Natural killer cell (primary cell): ENCODE measurements around the gene ADAM19. TPM values are rescaled to one million over a fixed set of nuclear protein-coding genes. Genes with fewer than 3 reads are reported as not detected.

Experiments used
- ATAC-seq, 3 donors: fragments of 150-1000 bp in 2 of 3; fragments of 200-7000 bp in 1 of 3; cut with Tn5 transposase; 1 replicate in 1 of 3; 2 replicates in 2 of 3; pipeline ENCODE4 v1.10.0; 2021; ENCODE audit warnings: mild to moderate bottlenecking in 2 of 3, moderate library complexity in 2 of 3
- DNase-seq, 2 donors: peaks; one replicate each; pipeline versions ENCODE4 v3.0.0 to v3.0.0-alpha.2; 2013 to 2021; ENCODE audit warnings: mixed read lengths in 1 of 2
- H3K27ac ChIP-seq: one replicate; pipeline ENCODE4 v1.5.1; 2013; ENCODE audit warnings: mild to moderate bottlenecking, low read length
- H3K27me3 ChIP-seq: one replicate; pipeline ENCODE4 v1.6.1; 2013; ENCODE audit warnings: low read length; ENCODE audit not compliant: control insufficient read depth, insufficient read depth
- H3K36me3 ChIP-seq: one replicate; pipeline ENCODE4 v1.6.1; 2013; ENCODE audit warnings: low read length; ENCODE audit not compliant: control insufficient read depth, insufficient read depth
- H3K4me1 ChIP-seq: one replicate; pipeline ENCODE4 v1.6.1; 2013; ENCODE audit warnings: low read length; ENCODE audit not compliant: control insufficient read depth, insufficient read depth
- H3K4me3 ChIP-seq: one replicate; pipeline ENCODE4 v1.5.1; 2013; ENCODE audit warnings: low read length
- H3K9me3 ChIP-seq: one replicate; pipeline ENCODE4 v1.6.1; 2013; ENCODE audit warnings: low read length; ENCODE audit not compliant: control insufficient read depth, insufficient read depth
- H3K27ac Mint-ChIP-seq, 2 donors: one replicate each; pipeline ENCODE4 v1.8.0; 2022; ENCODE audit warnings: mild to moderate bottlenecking in 2 of 2, mixed read lengths in 2 of 2, moderate library complexity in 1 of 2
- H3K27me3 Mint-ChIP-seq, 2 donors: one replicate each; pipeline ENCODE4 v1.8.0; 2022; ENCODE audit warnings: low read depth in 2 of 2, mixed read lengths in 2 of 2
- H3K36me3 Mint-ChIP-seq: one replicate; pipeline ENCODE4 v1.8.0; 2022; ENCODE audit warnings: mixed read lengths
- H3K4me1 Mint-ChIP-seq, 2 donors: one replicate each; pipeline ENCODE4 v1.8.0; 2022; ENCODE audit warnings: mixed read lengths in 2 of 2
- H3K4me3 Mint-ChIP-seq: one replicate; pipeline ENCODE4 v1.8.0; 2022; ENCODE audit warnings: mild to moderate bottlenecking, moderate library complexity, mixed read lengths
- H3K9me3 Mint-ChIP-seq, 2 donors: one replicate each; pipeline ENCODE4 v1.8.0; 2022; ENCODE audit warnings: mixed read lengths in 2 of 2
- CTCF ChIP-seq: fragments of 200-600 bp; IDR thresholded peaks from one replicate; pipeline ENCODE4 v1.8.0; 2022; ENCODE audit warnings: antibody characterized with exemption
- WGBS: methylation state at CpG from one replicate; pipeline ENCODE4 v1.1.7; 2013; ENCODE audit warnings: missing lambda C conversion rate; ENCODE audit not compliant: insufficient coverage; 5-methylcytosine and 5-hydroxymethylcytosine counted together
- intact Hi-C: fragments of 100-400 bp; cut with micrococcal nuclease; formaldehyde crosslinking; loops from one replicate; pipeline ENCODE4 v1.14.2; 2022
- total RNA-seq, 4 donors: library from RNA; stranded (reverse); fragments of 120-200 nt in 1 of 4; gene quantifications; one replicate each; pipeline versions ENCODE4 v1.2.3 to v1.2.4, GENCODE V29; 2013 to 2022

ADAM19 gene
- 10 to 100 TPM in 1 of 3 donors, 1 to 10 TPM in 2; 1.2 to 28.0 (median 4.7) TPM for total RNA-seq
- total RNA-seq (2013): 52.0 TPM

- Mint-ChIP-seq H3K4me3 (peak within 1 kb of the TSS; percentile 96), H3K27ac (peak within 1 kb of the TSS; percentile 47 to 70), H3K4me1 (peaks cover 24 to 28% of the 10 kb centered on the region in 2 donors), H3K9me3 (no peaks in the 10 kb centered on the region), H3K36me3 (no peaks in the 10 kb centered on the region), H3K27me3 (peaks cover 23 to 32% of the 10 kb centered on the region in 2 donors)
- no peak for TF ChIP-seq CTCF
- intact Hi-C loops: no loop called here
- Histone ChIP-seq H3K27me3 (peaks cover 18% of the 10 kb centered on the region), H3K36me3 (no peaks in the 10 kb centered on the region), H3K27ac (peak within 1 kb of the TSS; percentile 47), H3K4me3 (peak within 1 kb of the TSS; percentile 68), H3K4me1 (peaks cover 35% of the 10 kb centered on the region), H3K9me3 (no peaks in the 10 kb centered on the region)
- under 1% methylated on average over 63 of the region's 63 CpGs for WGBS
- DNase-seq: peak in 1 of 2 donors; percentile 60
- peak; percentile 54 to 65 (median 61) for ATAC-seq
These were observed at the start of gene ADAM19 for GRCh38 chr5:157575381-157576020. TSS of gene ADAM19 (minus strand) at chr5:157575775. CDS start at chr5:157575696, 79 bp downstream.

- no peak for TF ChIP-seq CTCF
- Histone ChIP-seq H3K27me3 (no peaks in the 10 kb centered on the region), H3K9me3 (no peaks in the 10 kb centered on the region), H3K4me1 (no peaks in the 10 kb centered on the region), H3K4me3 (no peak overlapping the region), H3K36me3 (no peaks in the 10 kb centered on the region), H3K27ac (no peak overlapping the region)
- H3K36me3 Mint-ChIP-seq: peaks cover 11% of the 10 kb centered on the region
- H3K4me1 Mint-ChIP-seq: no peaks in the 10 kb centered on the region
- intact Hi-C loops: no loop called here
- H3K9me3 Mint-ChIP-seq: no peaks in the 10 kb centered on the region
- DNase-seq: no peak
- 83% methylated on average over 1 of the region's 2 CpGs for WGBS
- no peak for ATAC-seq
- peaks cover 3 to 42% of the 10 kb centered on the region in 2 donors for H3K27me3 Mint-ChIP-seq
- H3K4me3 Mint-ChIP-seq: no peak overlapping the region
- H3K27ac Mint-ChIP-seq: no peak overlapping the region
These were observed 48.6 kb upstream of the ADAM19 start for GRCh38 chr5:157624144-157624543.

- no peak for TF ChIP-seq CTCF
- no peaks in the 10 kb centered on the region for H3K4me1 ChIP-seq
- no peak overlapping the region for H3K27ac ChIP-seq
- peaks cover 11% of the 10 kb centered on the region for H3K36me3 Mint-ChIP-seq
- H3K4me1 Mint-ChIP-seq: no peaks in the 10 kb centered on the region
- no peaks in the 10 kb centered on the region for H3K36me3 ChIP-seq
- H3K4me3 ChIP-seq: no peak overlapping the region
- DNase-seq (no peak), ATAC-seq (no peak)
- no peaks in the 10 kb centered on the region for H3K9me3 ChIP-seq
- no peaks in the 10 kb centered on the region for H3K9me3 Mint-ChIP-seq
- no peaks in the 10 kb centered on the region for H3K27me3 ChIP-seq
- intact Hi-C loops: no loop called here
- H3K4me3 Mint-ChIP-seq: no peak overlapping the region
- no peak overlapping the region for H3K27ac Mint-ChIP-seq
- H3K27me3 Mint-ChIP-seq: peaks cover 5 to 42% of the 10 kb centered on the region in 2 donors
These were observed 45.2 kb upstream of the ADAM19 start for GRCh38 chr5:157620776-157621175.
